Embryonic facial prominence (tissue), 1 donor: ENCODE results near the gene CD8A.
"Not testable (repeated sequence)": the region's sequence is repeated elsewhere in the genome, so short reads cannot be mapped to it uniquely, and the experiment has no call there.

Experiments used
- DNase-seq: peaks from one replicate; pipeline ENCODE4 v3.0.0-alpha.2; 2016; ENCODE audit errors: extremely low spot score

CD8A gene

GRCh38 chr2:86776532-86776931 lies 14.2 kb downstream of the CD8A start:
- no peak for DNase-seq

DNA sequence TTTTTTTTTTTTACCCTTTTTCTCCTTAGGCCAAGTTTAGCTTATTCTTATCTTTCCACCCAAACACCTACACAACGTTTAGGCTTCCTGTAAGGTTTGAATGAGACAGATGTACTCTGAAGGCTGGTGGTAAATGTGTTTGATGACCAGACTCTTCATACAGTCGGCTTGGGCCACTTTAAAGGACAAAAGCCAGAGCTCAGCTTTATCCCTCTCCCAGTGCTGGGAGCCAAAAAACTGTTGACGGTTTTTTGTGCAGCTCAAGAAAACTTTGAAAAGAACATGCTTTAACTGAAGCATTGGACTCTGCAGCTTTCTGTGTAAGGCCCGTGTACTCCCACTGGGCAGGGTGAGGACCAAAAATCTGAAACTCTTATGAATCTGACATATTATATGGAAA lies 15.4 kb downstream of the CD8A start:
- DNase-seq, result no peak

- DNase-seq, result no peak
Measured at GRCh38 chr2:86774862-86775261, 15.9 kb downstream of the CD8A start.

DNA sequence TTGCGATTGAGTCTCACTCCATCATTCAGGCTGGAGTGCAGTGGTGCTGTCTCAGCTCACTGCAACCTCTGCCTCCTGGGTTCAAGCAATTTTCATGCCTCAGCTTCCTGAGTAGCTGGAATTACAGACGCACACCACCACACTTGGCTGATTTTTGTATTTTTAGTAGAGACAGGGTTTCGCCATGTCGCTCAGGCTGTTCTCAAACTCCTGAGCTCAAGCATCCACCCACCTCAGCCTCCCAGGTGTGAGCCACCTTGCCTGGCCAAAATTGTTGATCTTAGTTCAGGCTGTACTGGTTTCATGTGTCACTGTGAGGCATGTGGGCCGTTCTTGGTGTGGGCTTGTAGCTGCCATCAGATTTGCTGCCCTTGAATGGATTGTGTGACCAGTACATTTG lies 18.1 kb downstream of the CD8A start:
- DNase-seq, result no peak

GRCh38 chr2:86770816-86771301 lies 19.9 kb downstream of the CD8A start:
- no peak for DNase-seq

- DNase-seq, result no peak
Measured at GRCh38 chr2:86769838-86770237, 20.9 kb downstream of the CD8A start.

DNA sequence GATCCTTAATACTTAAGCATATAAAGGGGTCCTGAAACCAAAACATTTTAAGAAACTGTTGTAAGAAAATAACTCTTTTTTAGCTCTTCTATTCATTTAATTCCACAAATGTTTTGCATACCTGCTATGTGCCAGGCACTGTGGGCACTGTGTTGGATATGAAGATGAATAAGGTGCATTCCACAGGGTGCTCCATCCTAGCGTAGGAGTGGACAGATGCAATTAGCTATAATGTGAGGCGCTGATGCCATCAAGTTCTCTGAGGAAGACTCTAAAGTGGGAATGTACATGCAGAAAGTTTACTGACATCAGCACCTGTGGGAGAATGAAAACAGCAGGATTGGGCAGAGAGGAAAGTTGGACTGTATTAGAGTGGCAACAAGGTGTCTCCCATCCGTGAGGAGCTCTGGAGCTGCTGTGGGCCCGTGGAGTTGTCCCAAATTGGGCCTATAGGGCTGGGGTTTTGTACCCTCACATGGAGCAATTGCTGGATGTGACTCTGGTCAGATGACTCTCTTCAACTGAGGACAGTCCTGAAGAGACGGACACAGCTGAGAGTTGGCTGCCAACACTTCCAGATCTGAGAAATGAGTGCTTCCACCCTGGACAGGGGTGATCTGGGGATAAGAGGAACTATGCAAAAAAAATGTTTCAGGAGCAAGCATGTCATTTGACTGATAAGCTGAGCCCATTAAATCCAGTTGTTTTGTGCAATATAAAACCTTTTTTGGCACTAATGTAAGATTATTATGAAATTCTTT lies 22.3 kb downstream of the CD8A start:
- no peak for DNase-seq

- DNase-seq, result no peak
Measured at GRCh38 chr2:86765310-86765695, 25.4 kb downstream of the CD8A start.

GRCh38 chr2:86764661-86765309 lies 25.9 kb downstream of the CD8A start:
- no peak for DNase-seq

DNA sequence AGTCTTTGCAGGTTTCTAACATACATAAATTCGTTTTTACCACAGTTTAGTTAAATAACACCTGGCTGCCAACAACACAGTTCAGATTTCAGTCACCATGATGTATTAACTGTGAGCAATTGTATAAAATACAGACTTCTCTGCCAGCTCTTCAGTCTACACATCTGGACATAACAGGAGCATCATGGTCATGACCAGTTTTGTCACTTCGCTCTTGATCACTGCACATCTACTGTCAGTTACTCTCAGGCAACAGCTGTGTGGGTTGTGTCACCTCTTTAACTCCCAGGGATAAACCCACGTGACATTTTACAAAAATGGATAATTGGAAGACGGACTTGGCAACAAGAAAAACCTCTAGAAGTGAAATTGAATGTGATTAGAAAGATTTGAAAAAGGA lies 30.3 kb downstream of the CD8A start:
- no peak for DNase-seq

DNA sequence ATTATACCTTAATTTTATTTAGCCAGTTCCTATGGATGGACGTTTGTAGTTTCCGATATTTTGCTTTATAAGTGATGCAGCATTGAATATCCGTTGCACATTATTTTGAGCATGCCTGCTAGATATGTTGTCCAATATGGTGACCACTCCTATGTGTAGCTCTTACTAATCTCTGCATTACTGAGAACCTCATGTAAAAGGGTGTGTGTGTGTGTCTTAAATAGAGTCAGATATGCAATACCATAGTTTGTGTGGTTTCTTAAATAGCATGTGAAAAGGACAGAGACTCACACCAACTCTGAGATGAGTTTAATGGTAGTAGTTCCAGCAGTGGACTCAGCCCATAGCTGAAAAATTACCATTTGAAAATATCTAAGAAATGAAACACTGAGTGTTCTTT lies 32.3 kb downstream of the CD8A start:
- DNase-seq, result no peak

- DNase-seq, result no peak
Measured at GRCh38 chr2:86753606-86754005, 37.1 kb downstream of the CD8A start.

DNA sequence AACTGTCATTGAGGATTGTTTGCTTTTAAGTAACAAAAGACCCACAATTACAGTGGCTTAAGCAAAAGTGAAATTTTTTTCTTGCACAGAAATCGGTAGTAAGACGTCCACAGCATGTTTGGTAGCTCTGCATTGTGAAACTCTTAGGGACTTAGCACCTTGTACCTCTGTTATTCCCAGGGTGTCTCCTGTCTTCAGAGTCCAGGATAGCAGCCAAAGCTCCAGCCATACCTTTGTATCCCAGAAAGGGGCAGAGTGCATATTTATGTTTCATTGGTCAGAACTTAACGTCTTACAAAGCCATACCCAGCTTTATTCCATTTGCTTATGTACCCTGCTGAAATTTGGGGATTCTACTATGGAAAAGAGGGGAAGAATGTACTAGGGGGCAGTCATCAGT lies 37.8 kb downstream of the CD8A start:
- DNase-seq, result no peak

- DNase-seq, result no peak
Measured at GRCh38 chr2:86751778-86752177, 38.9 kb downstream of the CD8A start.

GRCh38 chr2:86750240-86750839 lies 40.4 kb downstream of the CD8A start:
- DNase-seq, result no peak

DNA sequence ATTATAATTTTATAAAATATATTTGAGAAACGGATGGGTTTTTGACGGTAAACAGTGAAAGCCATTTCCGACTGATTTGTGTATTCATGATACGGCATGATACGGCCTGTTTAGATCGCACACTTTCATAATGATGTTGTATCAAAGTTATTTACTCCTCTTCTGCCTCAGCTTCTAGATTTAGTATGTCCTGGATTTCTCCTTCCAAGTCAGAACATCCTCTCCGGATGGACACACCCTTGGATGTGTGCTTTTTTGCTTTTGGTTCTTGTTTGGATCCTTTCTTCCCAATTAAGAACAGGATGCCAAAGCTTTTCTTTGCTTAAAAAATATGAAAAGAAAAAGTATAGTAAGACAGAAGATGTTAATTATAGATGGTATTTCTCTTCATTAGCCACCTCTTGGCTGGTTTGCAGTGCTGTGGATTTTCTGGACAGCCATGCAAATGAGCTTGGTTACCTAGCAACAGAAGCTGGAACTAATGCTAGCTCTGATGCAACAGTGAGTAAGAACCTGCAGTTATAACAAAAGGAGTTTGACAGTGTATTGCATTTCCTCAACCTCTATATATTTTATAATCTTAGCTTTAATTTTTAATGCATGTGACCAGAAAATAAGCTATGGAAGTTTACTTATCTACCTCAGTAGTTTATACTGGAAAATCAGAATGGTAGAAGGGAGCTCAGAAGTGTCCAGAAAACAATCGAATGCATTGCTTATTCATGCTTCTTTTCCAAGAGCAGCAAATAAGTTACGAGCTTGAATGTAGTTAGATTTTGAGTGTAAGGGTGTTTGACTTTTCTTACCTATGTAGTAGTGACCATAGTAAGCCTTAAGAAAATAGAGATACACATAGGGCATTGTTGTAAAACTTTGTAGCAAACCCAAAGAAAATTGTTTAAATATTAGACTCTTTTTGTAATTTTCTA lies 42.7 kb downstream of the CD8A start:
- no peak for DNase-seq

GRCh38 chr2:86746939-86747338 lies 43.8 kb downstream of the CD8A start:
- no peak for DNase-seq

DNA sequence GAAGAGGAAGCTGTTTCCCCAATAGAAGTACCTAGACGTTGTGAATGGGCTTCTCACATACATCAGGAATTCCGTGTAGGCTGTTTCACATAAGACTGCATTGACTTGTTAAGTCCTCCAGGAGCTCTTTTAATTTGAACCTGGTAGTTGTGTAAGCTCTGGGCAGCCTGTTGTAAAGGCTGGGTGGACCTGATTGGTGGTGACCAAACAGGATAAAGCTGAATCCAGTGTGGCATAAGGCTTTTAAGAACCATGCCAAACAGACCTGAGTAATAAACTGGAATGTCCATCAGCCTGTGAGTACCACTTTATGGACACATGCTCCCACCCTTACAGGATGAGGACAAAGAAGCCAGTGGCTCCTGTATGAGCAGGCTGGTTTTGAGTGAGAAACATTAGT lies 46.6 kb downstream of the CD8A start:
- no peak for DNase-seq

DNA sequence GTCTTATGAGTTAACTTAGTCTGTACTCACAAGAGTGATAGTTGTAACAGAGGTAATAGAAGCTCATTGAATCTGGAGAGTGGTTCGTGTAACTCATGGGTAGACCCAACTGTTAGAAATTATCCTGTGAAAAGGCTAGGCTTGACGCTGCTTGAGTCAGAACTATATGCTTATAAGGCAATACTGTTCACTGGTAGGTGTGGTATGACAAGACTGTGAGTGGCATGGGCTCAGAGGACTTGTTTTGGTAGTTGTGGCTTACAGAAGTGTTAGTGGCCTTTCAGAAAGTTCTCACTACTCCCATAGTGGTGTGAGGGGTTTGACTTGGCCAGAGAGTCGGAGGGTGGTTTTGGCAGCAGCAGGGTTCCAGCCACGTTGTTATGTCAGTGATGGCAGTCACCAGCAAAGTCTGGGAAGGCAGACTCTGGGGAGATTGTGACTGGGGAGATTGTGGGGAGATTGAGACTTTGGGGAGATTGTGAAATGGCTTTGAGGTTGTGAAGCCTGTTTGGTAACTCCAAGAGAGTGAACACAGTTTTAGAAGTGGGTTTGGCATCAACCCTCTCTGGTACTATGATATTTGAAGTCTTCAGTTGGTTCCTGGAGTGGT lies 48.7 kb downstream of the CD8A start:
- DNase-seq, result not testable (repeated sequence)

DNA sequence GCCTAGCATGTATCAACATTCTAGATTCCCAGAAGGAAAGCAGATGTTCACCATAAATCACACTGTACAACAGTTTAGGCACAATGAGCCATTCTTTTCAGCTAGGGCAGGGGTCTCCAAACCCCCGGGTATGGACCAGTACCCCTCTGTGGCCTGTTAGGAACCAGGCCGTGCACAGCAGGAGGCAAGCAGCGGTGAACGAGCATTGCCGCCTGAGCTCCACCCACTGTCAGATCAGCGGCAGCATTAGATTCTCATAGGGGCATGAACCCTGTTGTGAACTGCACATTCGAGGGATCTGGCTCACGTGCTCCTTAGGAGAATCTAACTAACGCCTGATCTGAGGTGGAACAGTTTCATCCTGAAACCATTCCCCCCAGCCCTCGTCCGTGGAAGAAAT lies 50.8 kb downstream of the CD8A start:
- DNase-seq, result not testable (repeated sequence)

DNA sequence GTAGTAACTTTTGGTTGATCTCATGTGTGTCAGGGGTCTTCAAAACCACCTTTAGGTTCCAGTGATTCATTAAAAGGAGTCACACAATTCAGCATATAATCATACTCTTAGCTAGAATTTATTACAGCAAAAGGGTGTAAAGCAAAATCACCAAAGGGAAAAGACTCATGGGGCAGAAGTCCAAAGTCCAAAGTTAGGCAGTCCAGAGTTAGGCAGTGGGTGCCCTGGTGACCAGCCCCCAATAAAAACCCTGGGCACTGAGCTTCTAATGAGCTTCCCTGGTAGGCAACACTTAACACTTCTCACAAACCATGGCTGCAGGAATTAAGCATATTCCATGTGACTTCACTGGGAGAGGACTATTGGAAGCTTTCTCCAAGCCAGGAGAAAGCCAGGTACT lies 51.2 kb downstream of the CD8A start:
- not testable (repeated sequence) for DNase-seq
